Tibial nerve (tissue), 4 donors: ENCODE measurements around the gene TRIP13. TPM values are rescaled to one million over a fixed set of nuclear protein-coding genes. Genes with fewer than 3 reads are reported as not detected.
A peak's percentile ranks its signal among the peaks of the same experiment; 100 is the strongest.
"Not testable (repeated sequence)": the region's sequence is repeated elsewhere in the genome, so short reads cannot be mapped to it uniquely, and the experiment has no call there.

Source experiments
- DNase-seq, 2 donors: peaks; one replicate each; pipeline ENCODE4 v3.0.0-alpha.2; 2019; ENCODE audit warnings: low spot score in 2 of 2
- H3K27ac ChIP-seq, 4 donors: fragments of 200-600 bp; sonication (generic) in 3 of 4; one replicate each; pipeline ENCODE4 v1.5.1; 2017 to 2019; ENCODE audit warnings: mild to moderate bottlenecking in 1 of 4
- H3K27me3 ChIP-seq, 2 donors: fragments of 200-600 bp; sonication (generic) in 1 of 2; one replicate each; pipeline versions ENCODE4 v1.5.1 to v1.6.0; 2017 to 2019
- H3K36me3 ChIP-seq, 3 donors: fragments of 200-600 bp; sonication (generic); one replicate each; pipeline ENCODE4 v1.5.1; 2018 to 2019
- H3K4me1 ChIP-seq, 4 donors: fragments of 200-600 bp; sonication (generic) in 3 of 4; one replicate each; pipeline ENCODE4 v1.5.1; 2017 to 2019
- H3K4me3 ChIP-seq, 4 donors: fragments of 200-600 bp; sonication (generic) in 3 of 4; one replicate each; pipeline ENCODE4 v1.5.1; 2017 to 2019; ENCODE audit warnings: mild to moderate bottlenecking in 1 of 4, moderate library complexity in 1 of 4
- H3K9me3 ChIP-seq, 4 donors: fragments of 200-600 bp; sonication (generic) in 3 of 4; one replicate each; pipeline ENCODE4 v1.5.1; 2017 to 2019
- CTCF ChIP-seq, 5 experiments: fragments of 200-600 bp in 3 of 5; fragments of 450-650 bp in 2 of 5; sonication (generic) in 3 of 5; IDR thresholded peaks; one replicate each; pipeline ENCODE4 v1.5.1; 2016 to 2019; ENCODE audit warnings: antibody characterized with exemption in 5 of 5, mild to moderate bottlenecking in 3 of 5, moderate library complexity in 2 of 5
- EP300 ChIP-seq, 2 donors: sonication (generic); formaldehyde crosslinking; IDR thresholded peaks; one replicate each; pipeline ENCODE4 v1.6.1; 2017; ENCODE audit warnings: antibody characterized with exemption in 2 of 2, mild to moderate bottlenecking in 1 of 2
- POLR2A ChIP-seq, 2 donors: fragments of 450-650 bp; IDR thresholded peaks; one replicate each; pipeline ENCODE4 v1.6.1; 2017; ENCODE audit warnings: antibody characterized with exemption in 2 of 2, mild to moderate bottlenecking in 2 of 2, moderate library complexity in 2 of 2
- WGBS, 2 donors: methylation state at CpG; one replicate each; pipeline ENCODE4 v1.1.5; 2018; 5-methylcytosine and 5-hydroxymethylcytosine counted together
- total RNA-seq, 4 donors: library from RNA; depleted of rRNA; stranded (reverse); fragments of >200 nt; gene quantifications; one replicate each; pipeline ENCODE4 v1.1.0, GENCODE V29; 2016

TRIP13 gene
- total RNA-seq = 1 to 10 TPM in 1 of 4 donors, under 1 TPM in 3; 0.30 to 1.3 (median 0.52) TPM

- Histone ChIP-seq H3K4me3 (peak within 1 kb of the TSS; percentile 71 to 85 (median 82)), H3K9me3 (no peaks in the 10 kb centered on the region), H3K4me1 (peaks cover 0 to 30% (median 18%) of the 10 kb centered on the region in 4 donors), H3K27ac (peak within 1 kb of the TSS; percentile 80 to 91 (median 84)), H3K27me3 (no peaks in the 10 kb centered on the region), H3K36me3 (peaks cover 0 to 37% (median 20%) of the 10 kb centered on the region in 3 donors)
- WGBS, 2 donors = 0% methylated on average over 23 to 38 of the region's 91 CpGs
- peak in 1 of 2 donors; percentile 60 for TF ChIP-seq EP300 (IDR thresholded peaks at IDR 0.05)
- peak; percentile 15 to 35 for TF ChIP-seq POLR2A (IDR thresholded peaks at IDR 0.05)
- peak in 1 of 5 experiments; percentile 57 for TF ChIP-seq CTCF (IDR thresholded peaks at IDR 0.05)
- peak; percentile 38 to 54 for DNase-seq
Measured at GRCh38 chr5:892394-893136, at the start of gene TRIP13, which contains the start of gene BRD9. Gene TRIP13, plus strand, starts transcription at chr5:892884. Its CDS starts 115 bp downstream, at chr5:892999. Gene BRD9, minus strand, starts transcription at chr5:892801. Its CDS starts 144 bp downstream, at chr5:892657.

- H3K9me3 ChIP-seq, H3K4me3 ChIP-seq, H3K36me3 ChIP-seq, DNase-seq, H3K4me1 ChIP-seq, H3K27ac ChIP-seq, H3K27me3 ChIP-seq: not testable (repeated sequence)
- 82 to 96% methylated on average over 7 to 13 of the region's 26 CpGs for WGBS, 2 donors
Measured at GRCh38 chr5:843371-843770, 49.3 kb upstream of the TRIP13 start.

- not testable (repeated sequence) for H3K4me1 ChIP-seq, H3K9me3 ChIP-seq, H3K27ac ChIP-seq, H3K36me3 ChIP-seq, H3K27me3 ChIP-seq, DNase-seq, H3K4me3 ChIP-seq
- WGBS, 2 donors = 69% methylated on average over 12 to 20 of the region's 22 CpGs
Measured at GRCh38 chr5:843926-844325, 48.8 kb upstream of the TRIP13 start.

- DNase-seq, H3K4me3 ChIP-seq: not testable (repeated sequence)
- 91 to 92% methylated on average over 16 of the region's 16 CpGs for WGBS, 2 donors
Measured at GRCh38 chr5:844426-844825, 48.3 kb upstream of the TRIP13 start.

GRCh38 chr5:845031-845675 lies 47.5 kb upstream of the TRIP13 start:
- H3K4me1 ChIP-seq, H3K27ac ChIP-seq, H3K4me3 ChIP-seq, H3K9me3 ChIP-seq, H3K36me3 ChIP-seq, H3K27me3 ChIP-seq, DNase-seq: not testable (repeated sequence)
- WGBS, 2 donors = 75 to 76% methylated on average over 16 to 18 of the region's 21 CpGs

More at GRCh38 chr5:844426-844825, 48.3 kb upstream of the TRIP13 start:
- H3K36me3 ChIP-seq, H3K27me3 ChIP-seq, H3K4me1 ChIP-seq, H3K27ac ChIP-seq, H3K9me3 ChIP-seq: not testable (repeated sequence)

GRCh38 chr5:845676-846601 lies 46.7 kb upstream of the TRIP13 start:
- not testable (repeated sequence) for DNase-seq, H3K4me3 ChIP-seq, H3K27ac ChIP-seq, H3K36me3 ChIP-seq, H3K4me1 ChIP-seq, H3K9me3 ChIP-seq
- 76 to 79% methylated on average over 6 to 19 of the region's 35 CpGs for WGBS, 2 donors
- H3K27me3 ChIP-seq = peaks cover 0 to 16% of the 10 kb centered on the region in 2 donors

GRCh38 chr5:846602-847091 lies 46.0 kb upstream of the TRIP13 start:
- H3K27me3 ChIP-seq = peaks cover 0 to 21% of the 10 kb centered on the region in 2 donors
- not testable (repeated sequence) for H3K4me3 ChIP-seq, H3K27ac ChIP-seq, H3K36me3 ChIP-seq, H3K9me3 ChIP-seq, DNase-seq, H3K4me1 ChIP-seq
- 78 to 87% methylated on average over 18 of the region's 18 CpGs for WGBS, 2 donors

GRCh38 chr5:847212-847611 lies 45.5 kb upstream of the TRIP13 start:
- H3K27me3 ChIP-seq = peaks cover 0 to 24% of the 10 kb centered on the region in 2 donors
- H3K36me3 ChIP-seq, H3K4me1 ChIP-seq, H3K4me3 ChIP-seq, H3K9me3 ChIP-seq, H3K27ac ChIP-seq, DNase-seq: not testable (repeated sequence)
- WGBS, 2 donors = 89% methylated on average over 12 of the region's 18 CpGs; no CpG with 5 or more reads in 1 of the 2 donors

- not testable (repeated sequence) for DNase-seq, H3K9me3 ChIP-seq, H3K27ac ChIP-seq, H3K4me1 ChIP-seq, H3K36me3 ChIP-seq, H3K4me3 ChIP-seq
- 85 to 100% methylated on average over 3 to 6 of the region's 7 CpGs for WGBS, 2 donors
- H3K27me3 ChIP-seq = peaks cover 0 to 29% of the 10 kb centered on the region in 2 donors
Measured at GRCh38 chr5:847736-848135, 44.9 kb upstream of the TRIP13 start.
